Keratinocyte (primary cell): ENCODE measurements around the gene CCDC102B. TPM values are rescaled to one million over a fixed set of nuclear protein-coding genes. Genes with fewer than 3 reads are reported as not detected.

Experiments used
- DNase-seq: peaks from one replicate; pipeline ENCODE4 v3.0.0-alpha.2; 2011; ENCODE audit warnings: low read depth, missing footprints, low spot score
- FAIRE-seq: peaks from 2 replicates; lab custom pipeline; 2011; peaks lifted over from hg19 to GRCh38; lab: Jason Lieb, UNC
- H2AFZ ChIP-seq: 2 replicates; pipeline ENCODE4 v1.6.0; 2012; ENCODE audit warnings: low read length, control low read depth, inconsistent platforms; ENCODE audit not compliant: control insufficient read depth
- H3K27ac ChIP-seq: 2 replicates; pipeline ENCODE4 v1.5.1; 2011; ENCODE audit warnings: low read length; ENCODE audit not compliant: control insufficient read depth, insufficient read depth
- H3K27me3 ChIP-seq: 3 replicates; pipeline ENCODE4 v1.6.0; 2011; ENCODE audit warnings: low read length; ENCODE audit not compliant: control insufficient read depth, insufficient read depth; ENCODE audit errors: extremely low read depth
- H3K36me3 ChIP-seq, 2 experiments: 2 replicates in 1 of 2; 3 replicates in 1 of 2; pipeline ENCODE4 v1.5.1; 2011; ENCODE audit warnings: low read length in 2 of 2, mild to moderate bottlenecking in 1 of 2; ENCODE audit not compliant: control insufficient read depth in 2 of 2, insufficient read depth in 2 of 2; ENCODE audit errors: extremely low read depth in 1 of 2
- H3K4me1 ChIP-seq: 3 replicates; pipeline ENCODE4 v1.5.1; 2011; ENCODE audit warnings: low read length; ENCODE audit not compliant: control insufficient read depth, insufficient read depth; ENCODE audit errors: extremely low read depth
- H3K4me2 ChIP-seq: 3 replicates; pipeline ENCODE4 v1.6.0; 2011; ENCODE audit warnings: low read depth, low read length; ENCODE audit not compliant: control insufficient read depth, insufficient read depth; ENCODE audit errors: extremely low read depth
- H3K4me3 ChIP-seq, 3 experiments: fragments of 200-600 bp in 1 of 3; sonication (generic) in 1 of 3; 2 replicates in 2 of 3; 3 replicates in 1 of 3; pipeline ENCODE4 v1.5.1; 2011 to 2016; ENCODE audit warnings: low read length in 3 of 3, mild to moderate bottlenecking in 3 of 3, control low read depth in 2 of 3, inconsistent platforms in 1 of 3, low read depth in 1 of 3, mixed read lengths in 1 of 3, mixed run types in 1 of 3, moderate library complexity in 1 of 3; ENCODE audit not compliant: control insufficient read depth in 2 of 3, insufficient read depth in 2 of 3; ENCODE audit errors: extremely low read depth in 1 of 3
- H3K79me2 ChIP-seq: 2 replicates; pipeline ENCODE4 v1.6.0; 2012; ENCODE audit warnings: low read length; ENCODE audit not compliant: control insufficient read depth, insufficient read depth
- H3K9ac ChIP-seq: 3 replicates; pipeline ENCODE4 v1.6.0; 2011; ENCODE audit warnings: low read length; ENCODE audit not compliant: control insufficient read depth, insufficient read depth; ENCODE audit errors: extremely low read depth
- H3K9me1 ChIP-seq: 3 replicates; pipeline ENCODE4 v1.6.0; 2011; ENCODE audit warnings: low read length; ENCODE audit not compliant: control insufficient read depth, insufficient read depth; ENCODE audit errors: extremely low read depth
- H3K9me3 ChIP-seq: 2 replicates; pipeline ENCODE4 v1.5.1; 2012; ENCODE audit warnings: low read depth, low read length; ENCODE audit not compliant: control insufficient read depth
- H4K20me1 ChIP-seq: 3 replicates; pipeline ENCODE4 v1.6.0; 2011; ENCODE audit warnings: low read length; ENCODE audit not compliant: control insufficient read depth, insufficient read depth; ENCODE audit errors: extremely low read depth
- CTCF ChIP-seq, 3 experiments: IDR thresholded peaks in 1 of 3; conservative IDR thresholded peaks in 1 of 3; optimal IDR thresholded peaks in 1 of 3; 2 replicates in 2 of 3; 3 replicates in 1 of 3; pipeline versions ENCODE3 to v1.5.1; 2011; ENCODE audit warnings: low read length in 3 of 3, mild to moderate bottlenecking in 3 of 3, moderate library complexity in 2 of 3, control low read depth in 1 of 3, inconsistent platforms in 1 of 3; ENCODE audit not compliant: insufficient read depth in 2 of 3; ENCODE audit errors: extremely low read depth in 1 of 3
- EZH2 ChIP-seq: IDR thresholded peaks from one replicate; pipeline ENCODE4 v1.6.1; 2012; ENCODE audit warnings: inconsistent platforms, mild to moderate bottlenecking, low read length, moderate library complexity
- dilution Hi-C: fragments of 300-500 bp; cut with MboI; formaldehyde crosslinking; loops from one replicate; pipeline ENCODE4 v1.7.0; 2020; ENCODE audit warnings: low sequenced_read_pairs; ENCODE audit not compliant: extremely low pct_ligation_motif_present
- polyA plus RNA-seq, 5 experiments: library from polyadenylated mRNA; depleted of rRNA in 3 of 5; stranded (reverse) in 3 of 5; stranded (forward) in 1 of 5; unstranded in 1 of 5; fragments of >200 nt; gene quantifications; 1 replicate in 1 of 5; 2 replicates in 3 of 5; 3 replicates in 1 of 5; pipeline versions ENCODE4 v1.2.1 to v1.2.3, GENCODE V29; 2011 to 2012; ENCODE audit warnings: missing spikeins in 2 of 5, low read depth in 1 of 5, low replicate concordance in 1 of 5

The CCDC102B gene
- polyA plus RNA-seq, 1 donor (not counting 4 experiments of a cell fraction or from before 2014, with no cell fraction given) = 0.60 TPM

- no peak for FAIRE-seq
- TF ChIP-seq CTCF (optimal IDR thresholded peaks at IDR 0.05 in 1 of 3, IDR thresholded peaks at IDR 0.05 in 1 of 3, conservative IDR thresholded peaks at IDR 0.05 in 1 of 3; ENCODE audit: extremely low read depth in 1 of 3, insufficient read depth in 2 of 3, low read length in 3 of 3) (no peak), EZH2 (no peak)
- dilution Hi-C loops = no loop called here
Measured at GRCh38 chr18:68778280-68778886, 19.5 kb upstream of the CCDC102B start.

GRCh38 chr18:68779169-68779568, 18.7 kb upstream of the CCDC102B start:
- no peak overlapping the region for H2AFZ ChIP-seq
- no peaks in the 10 kb centered on the region for H3K4me1 ChIP-seq
- no peaks in the 10 kb centered on the region for H3K79me2 ChIP-seq
- no peaks in the 10 kb centered on the region for H3K9me3 ChIP-seq
- no peaks in the 10 kb centered on the region for H3K9me1 ChIP-seq
- H3K4me3 ChIP-seq = no peak overlapping the region
- TF ChIP-seq CTCF (optimal IDR thresholded peaks at IDR 0.05 in 1 of 3, IDR thresholded peaks at IDR 0.05 in 1 of 3, conservative IDR thresholded peaks at IDR 0.05 in 1 of 3; ENCODE audit: extremely low read depth in 1 of 3, insufficient read depth in 2 of 3, low read length in 3 of 3) (no peak), EZH2 (no peak)
- DNase-seq (no peak), FAIRE-seq (no peak)
- H4K20me1 ChIP-seq = no peaks in the 10 kb centered on the region
- H3K9ac ChIP-seq = no peak overlapping the region
- H3K36me3 ChIP-seq = no peaks in the 10 kb centered on the region
- dilution Hi-C loops = no loop called here
- no peak overlapping the region for H3K4me2 ChIP-seq
- H3K27ac ChIP-seq = no peak overlapping the region
- no peaks in the 10 kb centered on the region for H3K27me3 ChIP-seq

More at GRCh38 chr18:68778280-68778886, 19.5 kb upstream of the CCDC102B start:
- H3K4me3 ChIP-seq = no peak overlapping the region
- H3K36me3 ChIP-seq = no peaks in the 10 kb centered on the region
- H3K9me3 ChIP-seq = no peaks in the 10 kb centered on the region
- no peaks in the 10 kb centered on the region for H3K27me3 ChIP-seq
- no peak overlapping the region for H3K4me2 ChIP-seq
- DNase-seq = no peak
- no peak overlapping the region for H2AFZ ChIP-seq
- no peaks in the 10 kb centered on the region for H3K9me1 ChIP-seq
- no peaks in the 10 kb centered on the region for H3K4me1 ChIP-seq
- no peaks in the 10 kb centered on the region for H4K20me1 ChIP-seq
- H3K9ac ChIP-seq = no peak overlapping the region
- no peak overlapping the region for H3K27ac ChIP-seq
- no peaks in the 10 kb centered on the region for H3K79me2 ChIP-seq
